Measurements from ENCODE around the gene KCNG2.
"Not testable (repeated sequence)": the region's sequence is repeated elsewhere in the genome, so short reads cannot be mapped to it uniquely, and the experiment has no call there.

The KCNG2 gene

GRCh38 chr18:79855147-79855933 is 57.6 kb downstream of the KCNG2 start:
- DNase-seq: no peak

- peak; percentile 9 for DNase-seq
Observed at GRCh38 chr18:79856119-79857007, 58.6 kb downstream of the KCNG2 start.

- no peak for DNase-seq
Observed at GRCh38 chr18:79857082-79857671, 59.4 kb downstream of the KCNG2 start.

GRCh38 chr18:79859314-79859713 is 61.6 kb downstream of the KCNG2 start:
- no peak for DNase-seq

GRCh38 chr18:79861687-79862086 is 63.9 kb downstream of the KCNG2 start:
- DNase-seq: no peak

- no peak for DNase-seq
Observed at GRCh38 chr18:79862562-79862961, 64.8 kb downstream of the KCNG2 start.

GRCh38 chr18:79863161-79864005 is 65.6 kb downstream of the KCNG2 start:
- DNase-seq: no peak

GRCh38 chr18:79864006-79864725 is 66.4 kb downstream of the KCNG2 start:
- DNase-seq: no peak

GRCh38 chr18:79864955-79865354 is 67.2 kb downstream of the KCNG2 start:
- not testable (repeated sequence) for DNase-seq

GRCh38 chr18:79865951-79866350 is 68.2 kb downstream of the KCNG2 start:
- not testable (repeated sequence) for DNase-seq

- no peak for DNase-seq
Observed at GRCh38 chr18:79866889-79867574, 69.3 kb downstream of the KCNG2 start.

- DNase-seq: no peak
Observed at GRCh38 chr18:79867666-79868065, 69.9 kb downstream of the KCNG2 start.

GRCh38 chr18:79868168-79868784 is 70.5 kb downstream of the KCNG2 start:
- no peak for DNase-seq

- DNase-seq: no peak
Observed at GRCh38 chr18:79868811-79869541, 71.2 kb downstream of the KCNG2 start.

- DNase-seq: no peak
Observed at GRCh38 chr18:79869591-79870300, 72.0 kb downstream of the KCNG2 start.

GRCh38 chr18:79870301-79871025 is 72.7 kb downstream of the KCNG2 start:
- DNase-seq: no peak

- DNase-seq: no peak
Observed at GRCh38 chr18:79871026-79871390, 73.3 kb downstream of the KCNG2 start.

GRCh38 chr18:79871481-79872091 is 73.8 kb downstream of the KCNG2 start:
- no peak for DNase-seq
